ENCODE results near the gene CLEC2L. TPM values are rescaled to one million over a fixed set of nuclear protein-coding genes. Genes with fewer than 3 reads are reported as not detected.
A peak's percentile ranks its signal among the peaks of the same experiment; 100 is the strongest.

CLEC2L gene
- total and polyA plus RNA-seq, 10 donors = 0.11 TPM; not detected in 9

DNA sequence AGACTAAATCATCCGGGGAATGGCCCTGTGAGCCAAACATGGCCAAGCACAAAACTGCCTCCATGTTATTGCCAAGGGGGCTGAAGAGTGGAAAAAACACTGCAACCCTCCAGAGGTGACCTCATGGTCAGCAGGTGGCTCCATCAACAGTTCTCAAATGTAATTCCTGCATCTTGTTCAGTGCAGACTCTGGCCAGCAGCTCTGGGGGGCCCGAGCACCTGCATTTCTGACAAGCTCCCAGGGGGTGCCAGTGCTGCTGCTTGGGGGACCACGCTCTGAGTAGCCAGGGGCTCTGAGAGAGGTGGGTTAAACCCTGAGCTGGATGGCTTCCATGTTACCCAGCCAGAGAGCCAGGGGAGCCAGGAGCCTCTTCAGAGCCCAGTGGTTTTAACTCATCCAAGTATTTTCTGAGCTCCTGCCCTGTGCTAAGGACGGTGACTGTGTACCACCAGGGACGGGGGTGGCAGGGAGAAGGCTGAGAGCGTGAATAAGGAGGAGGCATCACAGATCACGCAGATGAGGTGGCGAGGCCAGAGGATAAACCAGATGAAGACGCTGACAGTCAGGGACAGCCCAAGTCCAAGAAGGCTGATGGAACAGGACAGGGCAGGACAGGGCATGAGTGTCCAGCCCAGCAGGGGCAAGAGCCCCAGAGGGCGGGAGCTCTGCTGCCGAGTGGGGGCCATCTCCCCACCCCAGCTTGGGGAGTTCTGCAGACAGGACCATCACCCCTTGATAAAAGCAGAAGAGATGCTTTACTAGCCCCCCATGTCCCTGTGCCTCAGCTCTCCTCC, 52.9 kb downstream of the CLEC2L start:
- 92 to 99% (median 96%) methylated on average over 9 to 11 of the region's 11 CpGs for WGBS, 5 donors
- H3K4me1 ChIP-seq = no peaks in the 10 kb centered on the region
- intact Hi-C loops (cut with DNase I; ENCODE audit: low total_unique reads) = no loop called here
- H3K27ac ChIP-seq = no peak overlapping the region
- DNase-seq = no peak
- H3K36me3 ChIP-seq = peaks cover 0 to 100% (median 66%) of the 10 kb centered on the region in 6 donors
- no peaks in the 10 kb centered on the region for H3K9me3 ChIP-seq
- TF ChIP-seq POLR2AphosphoS5 (IDR thresholded peaks at IDR 0.05) (no peak), POLR2A (IDR thresholded peaks at IDR 0.05) (no peak), CTCF (IDR thresholded peaks at IDR 0.05 in 8 of 11, conservative IDR thresholded peaks at IDR 0.05 in 3 of 11) (no peak)
- H3K4me3 ChIP-seq = no peak overlapping the region
- no peaks in the 10 kb centered on the region for H3K27me3 ChIP-seq (replicated peaks in 1 of 7)

- intact Hi-C loops (cut with DNase I; ENCODE audit: low total_unique reads) = no loop called here
- Histone ChIP-seq H3K4me1 (peaks cover 0 to 4% (median 0%) of the 10 kb centered on the region in 6 donors), H3K27ac (no peak overlapping the region), H3K9me3 (no peaks in the 10 kb centered on the region), H3K27me3 (replicated peaks in 1 of 7) (no peaks in the 10 kb centered on the region), H3K36me3 (peaks cover 0 to 100% (median 68%) of the 10 kb centered on the region in 6 donors), H3K4me3 (no peak overlapping the region)
- 94 to 98% (median 96%) methylated on average over 3 of the region's 3 CpGs for WGBS, 5 donors
- no peak for DNase-seq
- TF ChIP-seq CTCF (IDR thresholded peaks at IDR 0.05 in 8 of 11, conservative IDR thresholded peaks at IDR 0.05 in 3 of 11) (no peak), POLR2AphosphoS5 (IDR thresholded peaks at IDR 0.05) (no peak), POLR2A (IDR thresholded peaks at IDR 0.05) (no peak)
Observed at GRCh38 chr7:139580435-139580834, 57.0 kb downstream of the CLEC2L start.

- Histone ChIP-seq H3K27ac (no peak overlapping the region), H3K4me1 (peaks cover 0 to 4% (median 0%) of the 10 kb centered on the region in 6 donors), H3K27me3 (replicated peaks in 1 of 7) (no peaks in the 10 kb centered on the region), H3K4me3 (no peak overlapping the region), H3K9me3 (no peaks in the 10 kb centered on the region), H3K36me3 (peaks cover 0 to 100% (median 64%) of the 10 kb centered on the region in 6 donors)
- WGBS, 5 donors = 81 to 91% (median 87%) methylated on average over 14 of the region's 14 CpGs
- TF ChIP-seq POLR2AphosphoS5 (IDR thresholded peaks at IDR 0.05) (peak in 1 of 3 donors; percentile 10), CTCF (IDR thresholded peaks at IDR 0.05 in 8 of 11, conservative IDR thresholded peaks at IDR 0.05 in 3 of 11) (no peak), POLR2A (IDR thresholded peaks at IDR 0.05) (no peak)
- intact Hi-C loops (cut with DNase I; ENCODE audit: low total_unique reads) = no loop called here
- DNase-seq = peak; percentile 71
Observed at GRCh38 chr7:139582130-139582650, 58.7 kb downstream of the CLEC2L start.

- WGBS, 5 donors = 42 to 81% (median 50%) methylated on average over 9 to 14 of the region's 14 CpGs
- H3K4me3 ChIP-seq = no peak overlapping the region
Observed at GRCh38 chr7:139582671-139583155, 59.2 kb downstream of the CLEC2L start.

More at GRCh38 chr7:139582671-139583155, 59.2 kb downstream of the CLEC2L start:
- H3K36me3 ChIP-seq = peaks cover 0 to 100% (median 65%) of the 10 kb centered on the region in 6 donors
- H3K27ac ChIP-seq = no peak overlapping the region
- H3K9me3 ChIP-seq = no peaks in the 10 kb centered on the region
- H3K27me3 ChIP-seq (replicated peaks in 1 of 7) = no peaks in the 10 kb centered on the region
- peak; percentile 51 for DNase-seq
- intact Hi-C loops (cut with DNase I; ENCODE audit: low total_unique reads) = no loop called here
- TF ChIP-seq POLR2AphosphoS5 (IDR thresholded peaks at IDR 0.05) (peak in 1 of 3 donors; percentile 43), POLR2A (IDR thresholded peaks at IDR 0.05) (no peak)
- peaks cover 0 to 4% (median 0%) of the 10 kb centered on the region in 6 donors for H3K4me1 ChIP-seq
